Embryonic facial prominence (tissue), 1 donor: ENCODE measurements around the gene HDAC4.
"Not testable (repeated sequence)": the region's sequence is repeated elsewhere in the genome, so short reads cannot be mapped to it uniquely, and the experiment has no call there.

Source experiments
- DNase-seq: peaks from one replicate; pipeline ENCODE4 v3.0.0-alpha.2; 2016; ENCODE audit errors: extremely low spot score

HDAC4 gene

GRCh38 chr2:239400596-239401066, at the start of gene HDAC4:
TSS of gene HDAC4 (minus strand) at chr2:239401020. CDS start at chr2:239352699, 48,321 bp downstream.
- no peak for DNase-seq

- DNase-seq, result not testable (repeated sequence)
Measured at GRCh38 chr2:239449468-239449867, 48.6 kb upstream of the HDAC4 start.

GRCh38 chr2:239445771-239446524, 45.1 kb upstream of the HDAC4 start:
- no peak for DNase-seq

- DNase-seq, result no peak
Measured at GRCh38 chr2:239444626-239445577, 44.1 kb upstream of the HDAC4 start.

GRCh38 chr2:239443666-239444567, 43.1 kb upstream of the HDAC4 start:
- DNase-seq, result no peak

GRCh38 chr2:239443102-239443620, 42.3 kb upstream of the HDAC4 start:
- no peak for DNase-seq

GRCh38 chr2:239442192-239442591, 41.4 kb upstream of the HDAC4 start:
- DNase-seq, result no peak

GRCh38 chr2:239441261-239442078, 40.6 kb upstream of the HDAC4 start:
- DNase-seq, result no peak

- no peak for DNase-seq
Measured at GRCh38 chr2:239440511-239440959, 39.7 kb upstream of the HDAC4 start.

GRCh38 chr2:239439754-239440315, 39.0 kb upstream of the HDAC4 start:
- no peak for DNase-seq

GRCh38 chr2:239438995-239439753, 38.4 kb upstream of the HDAC4 start:
- no peak for DNase-seq

- no peak for DNase-seq
Measured at GRCh38 chr2:239438368-239438767, 37.5 kb upstream of the HDAC4 start.

- no peak for DNase-seq
Measured at GRCh38 chr2:239436669-239437335, 36.0 kb upstream of the HDAC4 start.

GRCh38 chr2:239436076-239436475, 35.3 kb upstream of the HDAC4 start:
- no peak for DNase-seq

GRCh38 chr2:239433777-239434403, 33.1 kb upstream of the HDAC4 start:
- DNase-seq, result no peak

- no peak for DNase-seq
Measured at GRCh38 chr2:239432174-239432573, 31.4 kb upstream of the HDAC4 start.

GRCh38 chr2:239431536-239431935, 30.7 kb upstream of the HDAC4 start:
- DNase-seq, result no peak
